ENCODE data around the gene EIF3A. TPM values are rescaled to one million over a fixed set of nuclear protein-coding genes. Genes with fewer than 3 reads are reported as not detected.

EIF3A gene
- total RNA-seq, 1 donor from 2014 or later = 94.7 TPM

DNA sequence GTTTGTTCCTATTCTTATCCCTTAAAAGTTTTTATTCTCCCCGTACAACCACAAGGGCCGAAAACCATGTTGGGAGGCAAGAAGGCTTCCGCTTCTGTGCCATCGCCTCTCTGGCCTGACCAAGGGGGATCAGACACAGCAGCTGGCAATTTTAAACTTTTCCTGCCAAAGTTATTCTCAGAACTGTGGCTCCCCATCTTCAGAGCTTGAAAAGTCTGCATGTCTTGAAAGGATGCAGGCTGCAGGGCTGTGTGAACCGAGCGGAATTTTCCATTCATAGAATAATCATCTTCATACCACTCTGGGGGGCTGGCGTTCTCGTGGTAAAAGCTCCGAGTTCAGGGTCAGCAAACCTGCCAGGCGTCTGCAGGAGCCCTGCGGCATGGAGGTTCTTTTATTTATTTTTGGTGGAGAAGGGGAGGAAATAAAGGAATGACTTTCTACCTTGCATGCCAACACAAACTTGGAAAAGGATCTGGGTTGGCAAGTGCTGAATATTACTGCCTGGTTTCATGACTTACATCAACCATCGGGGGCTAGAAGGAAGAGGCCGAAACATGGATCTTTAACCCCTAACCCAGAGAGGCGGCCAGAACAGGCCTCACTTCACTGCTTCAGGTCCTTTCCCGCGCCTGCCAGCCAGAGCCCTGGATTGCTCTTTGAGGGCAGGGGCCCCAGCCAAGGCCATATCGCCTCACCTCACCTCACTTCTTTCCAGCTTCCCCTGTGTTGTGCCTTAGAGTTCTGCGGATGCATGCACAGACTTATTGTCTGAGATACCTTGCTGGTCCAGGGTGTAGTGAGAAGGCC, 54.1 kb downstream of the EIF3A start:
- ATAC-seq (no peak), DNase-seq (no peak)
- no peaks in the 10 kb centered on the region for H3K36me3 ChIP-seq
- peak overlapping the region; percentile 79 for H3K27ac ChIP-seq
- H3K9me3 ChIP-seq = no peaks in the 10 kb centered on the region
- TF ChIP-seq CTCF (IDR thresholded peaks at IDR 0.05) = no peak
- intact Hi-C loops (cut with DNase I) = no loop called here
- H3K27me3 ChIP-seq (ENCODE audit: low read depth) = no peaks in the 10 kb centered on the region
- H3K4me1 ChIP-seq = peaks cover 28% of the 10 kb centered on the region
- no peak overlapping the region for H3K4me3 ChIP-seq

DNA sequence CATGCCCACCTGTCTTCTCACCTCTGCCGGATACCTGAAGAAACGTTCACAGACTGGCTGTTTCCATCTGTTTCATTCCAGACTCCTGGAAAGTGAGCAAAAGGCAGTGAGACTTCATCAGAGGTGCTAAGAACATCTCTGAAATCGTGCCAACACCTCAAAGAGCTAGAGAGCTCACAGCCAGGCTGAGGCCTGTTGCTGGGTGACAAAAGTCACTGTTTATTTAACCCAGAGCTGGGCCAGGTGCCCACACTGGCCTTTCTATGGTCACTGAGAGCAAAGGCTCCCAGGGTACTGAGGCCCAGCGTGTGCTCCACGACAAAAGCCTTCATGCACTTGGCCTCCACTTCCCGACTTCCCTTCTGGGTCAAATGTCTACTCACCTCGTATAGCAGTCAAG, 54.8 kb downstream of the EIF3A start:
- peak overlapping the region; percentile 79 for H3K27ac ChIP-seq
- H3K4me3 ChIP-seq = no peak overlapping the region
- ATAC-seq (peak; percentile 55 to 56), DNase-seq (peak; percentile 70)
- H3K36me3 ChIP-seq = no peaks in the 10 kb centered on the region
- intact Hi-C loops (cut with DNase I) = no loop called here
- H3K9me3 ChIP-seq = no peaks in the 10 kb centered on the region
- peaks cover 23% of the 10 kb centered on the region for H3K4me1 ChIP-seq
- no peak for TF ChIP-seq CTCF (IDR thresholded peaks at IDR 0.05)
- no peaks in the 10 kb centered on the region for H3K27me3 ChIP-seq (ENCODE audit: low read depth)

DNA sequence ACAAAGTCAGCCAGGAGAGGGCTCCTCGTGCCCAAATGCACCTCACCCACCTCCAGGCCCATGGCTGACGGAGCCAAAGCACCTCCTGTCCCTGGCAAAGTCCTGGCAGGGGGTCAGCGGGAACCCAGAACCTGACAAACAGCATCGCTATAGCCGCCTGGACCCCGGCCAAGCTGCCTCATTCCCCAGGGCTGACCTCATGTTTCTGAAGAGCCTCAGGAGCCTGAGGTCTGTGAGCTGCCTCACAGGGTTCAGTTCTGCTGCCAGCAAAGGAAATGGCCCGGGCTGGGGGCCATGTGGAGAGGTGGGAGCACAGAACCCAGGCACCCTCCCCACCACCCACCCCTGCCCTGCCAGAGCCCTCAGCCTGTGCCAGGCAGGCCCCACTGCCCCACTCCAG, 55.3 kb downstream of the EIF3A start:
- H3K4me3 ChIP-seq = no peak overlapping the region
- DNase-seq (peak; percentile 92), ATAC-seq (peak; percentile 70 to 78)
- intact Hi-C loops (cut with DNase I) = no loop called here
- peaks cover 20% of the 10 kb centered on the region for H3K4me1 ChIP-seq
- H3K27ac ChIP-seq = peak overlapping the region; percentile 79
- no peaks in the 10 kb centered on the region for H3K9me3 ChIP-seq
- no peaks in the 10 kb centered on the region for H3K36me3 ChIP-seq
- H3K27me3 ChIP-seq (ENCODE audit: low read depth) = no peaks in the 10 kb centered on the region
- no peak for TF ChIP-seq CTCF (IDR thresholded peaks at IDR 0.05)

- Histone ChIP-seq H3K4me1 (peaks cover 20% of the 10 kb centered on the region), H3K27ac (peak overlapping the region; percentile 79), H3K27me3 (ENCODE audit: low read depth) (no peaks in the 10 kb centered on the region), H3K4me3 (no peak overlapping the region), H3K9me3 (no peaks in the 10 kb centered on the region), H3K36me3 (no peaks in the 10 kb centered on the region)
- intact Hi-C loops (cut with DNase I) = no loop called here
- ATAC-seq (no peak), DNase-seq (no peak)
- no peak for TF ChIP-seq CTCF (IDR thresholded peaks at IDR 0.05)
These were observed 55.7 kb downstream of the EIF3A start for GRCh38 chr10:119024882-119025281.

- no peak overlapping the region for H3K27ac ChIP-seq
- no peaks in the 10 kb centered on the region for H3K36me3 ChIP-seq
- ATAC-seq (no peak), DNase-seq (no peak)
- intact Hi-C loops (cut with DNase I) = no loop called here
- H3K27me3 ChIP-seq (ENCODE audit: low read depth) = no peaks in the 10 kb centered on the region
- TF ChIP-seq CTCF (IDR thresholded peaks at IDR 0.05) = no peak
- H3K4me3 ChIP-seq = no peak overlapping the region
- H3K9me3 ChIP-seq = no peaks in the 10 kb centered on the region
- H3K4me1 ChIP-seq = peaks cover 13% of the 10 kb centered on the region
These were observed 57.1 kb downstream of the EIF3A start for GRCh38 chr10:119023553-119023868.
